GM18507 (cell line): ENCODE results near the gene SIGLEC6.

Source experiments
- DNase-seq: peaks from one replicate; pipeline ENCODE4 v3.0.0; 2011; ENCODE audit warnings: low read depth; ENCODE audit not compliant: insufficient read length; ENCODE audit errors: extremely low spot score
- FAIRE-seq: peaks from 2 replicates; lab custom pipeline; 2011; peaks lifted over from hg19 to GRCh38; lab: Jason Lieb, UNC

The SIGLEC6 gene

DNA sequence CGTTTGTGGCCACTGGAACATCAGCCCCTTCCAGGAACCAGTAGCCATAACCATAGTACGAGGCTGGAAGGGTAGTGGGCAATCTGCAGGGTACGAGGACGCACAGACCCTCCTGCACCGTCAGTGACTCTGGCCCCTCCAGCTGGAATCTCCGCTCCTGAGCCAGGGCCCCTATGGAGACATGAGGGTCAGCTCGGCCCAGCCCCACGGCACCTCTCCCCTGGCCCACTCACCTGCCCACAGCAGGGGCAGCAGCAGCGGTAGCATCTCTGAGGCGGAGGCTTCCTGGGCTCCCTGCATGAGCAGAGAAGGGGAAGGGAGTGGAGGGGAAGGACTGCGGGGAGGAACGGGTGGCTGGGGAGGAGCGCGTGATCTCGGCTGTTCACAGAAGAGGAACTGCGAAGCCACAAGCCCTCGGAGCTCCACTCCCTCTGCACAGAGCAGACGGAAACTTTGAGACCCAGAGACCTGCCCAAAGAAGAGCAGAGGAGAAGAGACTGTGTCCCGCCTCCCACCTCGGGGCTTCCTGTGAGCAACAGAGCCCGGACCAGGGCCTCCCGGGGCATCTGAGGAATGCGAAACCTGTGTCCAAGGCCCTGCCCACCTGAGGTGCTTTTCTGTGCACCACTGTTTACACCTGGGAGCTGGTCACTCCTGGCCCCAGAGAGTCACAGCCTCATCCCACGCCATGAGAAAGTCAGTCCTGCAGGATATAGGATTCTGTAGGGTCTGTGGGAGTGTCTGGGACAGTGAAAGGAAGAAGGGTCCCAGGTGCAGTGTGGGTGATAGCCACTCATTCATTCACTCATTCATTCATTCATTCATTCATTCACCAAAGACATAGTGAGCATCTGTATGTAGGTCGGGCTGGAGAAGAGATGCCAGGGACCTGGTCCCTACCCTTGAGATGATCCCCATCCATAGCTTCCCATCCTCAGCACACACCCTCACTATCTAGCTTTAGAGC lies at the start of gene SIGLEC6:
Gene SIGLEC6 (minus strand): TSS at position 322 of the 967 bp plus-strand sequence. CDS start 22 bp downstream, at position 300.
- FAIRE-seq (peak; percentile 84), DNase-seq (peak; percentile 39)

DNA sequence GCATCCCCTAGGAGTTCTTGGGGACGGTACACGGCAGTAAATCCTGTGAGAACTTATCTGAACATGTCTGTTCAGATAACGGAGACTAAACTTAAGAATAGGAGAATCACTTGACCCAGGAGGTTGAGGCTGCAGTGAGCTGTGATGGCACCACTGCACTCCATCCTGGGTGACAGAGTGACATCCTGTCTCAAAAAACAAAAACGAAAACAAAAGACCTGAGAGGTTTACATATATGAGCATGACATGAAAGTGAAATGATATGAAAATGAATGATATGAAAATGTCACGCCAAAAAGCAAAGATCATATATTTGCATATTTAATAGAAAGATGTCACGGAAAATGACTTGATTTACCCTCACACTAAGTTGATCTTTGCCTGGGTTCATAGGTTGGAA lies 45.4 kb upstream of the SIGLEC6 start:
- DNase-seq (no peak), FAIRE-seq (peak; percentile 56)

DNA sequence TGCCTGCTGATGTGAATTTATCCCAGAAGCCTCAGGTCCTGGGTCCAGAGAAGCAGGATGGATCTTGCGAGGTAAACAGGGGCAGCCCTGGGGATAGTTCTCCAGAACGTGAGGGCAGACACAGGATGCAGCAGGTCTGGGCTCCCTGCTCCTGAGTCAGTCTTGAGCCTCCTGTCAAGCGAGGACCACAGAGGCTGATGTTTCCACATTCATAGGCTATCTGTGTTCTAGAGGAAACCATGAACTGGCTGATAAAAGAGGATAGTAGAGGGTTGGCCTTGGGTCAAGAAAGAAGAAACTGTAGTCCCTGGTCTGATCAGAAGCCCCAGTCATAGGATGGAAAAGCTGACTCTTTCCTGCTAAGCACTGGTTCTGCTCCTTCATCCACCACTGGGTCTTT lies 41.9 kb upstream of the SIGLEC6 start:
- FAIRE-seq (no peak), DNase-seq (no peak)

DNA sequence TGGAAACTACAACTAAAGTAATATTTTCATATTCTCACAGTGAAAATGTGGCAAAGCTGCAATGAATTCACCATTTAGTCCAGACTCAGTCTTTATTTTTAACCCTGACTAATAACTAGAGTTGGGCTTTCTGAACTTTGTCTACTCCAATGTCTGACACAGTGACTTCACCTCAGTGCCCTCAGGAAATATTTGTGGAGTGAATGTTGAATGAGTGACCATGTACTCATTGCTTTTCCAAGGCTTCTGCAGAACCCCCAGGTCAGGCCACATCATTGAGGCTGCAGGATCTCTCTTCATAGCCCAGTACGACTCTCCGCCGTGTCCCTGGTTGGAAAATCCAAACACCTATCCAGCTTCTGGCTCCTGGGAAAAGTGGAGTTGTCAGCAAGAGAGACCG lies 41.4 kb upstream of the SIGLEC6 start:
- DNase-seq (no peak), FAIRE-seq (no peak)

DNA sequence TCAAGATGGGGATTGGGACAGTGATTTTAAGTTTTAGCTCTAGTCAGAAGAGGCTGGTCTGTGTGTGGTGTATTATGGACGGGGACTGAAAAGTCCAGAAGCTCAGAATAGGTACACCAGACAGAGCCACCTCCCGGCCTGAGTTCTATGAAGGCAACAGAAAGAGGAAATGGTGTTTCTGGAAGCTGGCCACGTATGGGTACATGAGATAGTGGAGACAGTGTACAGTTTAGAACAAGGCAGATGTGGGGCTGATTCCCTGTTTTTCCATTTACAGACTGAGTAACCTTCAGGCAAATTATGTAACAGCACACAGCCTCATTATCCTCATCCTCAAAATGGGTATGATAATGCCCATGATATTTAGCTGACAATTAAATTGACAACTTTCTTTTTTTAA lies 40.9 kb upstream of the SIGLEC6 start:
- DNase-seq, result no peak
- peak; percentile 75 for FAIRE-seq

DNA sequence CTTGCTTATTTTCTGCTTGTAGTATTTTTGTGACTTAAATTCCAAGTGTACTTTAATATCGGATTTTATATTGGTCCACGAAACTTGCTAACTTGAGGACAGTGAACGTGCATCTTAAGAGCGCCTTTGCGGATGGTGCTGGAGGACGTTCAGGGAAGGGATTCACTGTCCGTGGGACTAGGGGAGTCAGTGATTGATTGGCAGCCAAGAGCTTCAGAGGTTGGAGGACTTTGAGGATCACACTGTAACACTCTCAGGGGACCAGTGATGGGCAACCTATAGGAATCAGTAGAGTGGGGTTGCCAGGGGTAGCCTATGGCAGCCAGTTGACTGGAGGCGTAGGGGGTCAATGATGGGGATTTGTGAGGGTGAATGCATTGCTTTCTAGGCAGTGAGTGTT lies 40.1 kb upstream of the SIGLEC6 start:
- FAIRE-seq, result no peak
- no peak for DNase-seq

DNA sequence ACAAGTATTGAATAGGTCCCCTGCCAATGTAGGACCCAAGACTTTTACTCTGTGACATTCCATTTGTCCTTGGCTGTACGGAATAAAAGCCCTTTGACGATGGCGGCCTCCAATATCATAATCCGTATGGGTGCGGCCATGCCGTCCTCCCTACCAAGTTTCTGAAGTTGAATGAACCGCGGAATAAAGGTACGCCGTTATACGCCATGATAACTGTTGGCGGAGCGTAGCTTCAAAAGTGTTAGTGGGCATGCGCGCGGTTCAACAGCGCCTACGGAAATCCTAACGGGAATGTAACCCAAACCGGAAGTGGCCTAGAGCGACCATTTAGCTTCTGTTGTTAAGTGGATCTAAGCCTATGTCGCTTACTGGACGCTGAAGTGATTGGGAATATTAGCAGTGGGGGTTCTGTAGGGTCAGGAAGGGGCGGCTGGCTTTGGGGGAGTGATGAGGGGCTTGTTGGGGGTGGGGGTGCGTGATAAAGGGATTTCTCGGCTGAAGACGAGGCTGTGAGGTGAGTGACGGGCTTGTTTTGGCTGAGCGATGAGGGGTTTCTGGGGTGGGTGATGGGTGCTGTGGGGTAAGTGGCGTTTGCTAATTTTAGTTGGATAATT lies 39.6 kb upstream of the SIGLEC6 start, which contains the start of gene ZNF175:
Gene ZNF175 (plus strand): TSS at position 322 of the 614 bp plus-strand sequence. CDS start 2,047 bp downstream, outside the sequence.
- DNase-seq (peak; percentile 66), FAIRE-seq (peak; percentile 100)

DNA sequence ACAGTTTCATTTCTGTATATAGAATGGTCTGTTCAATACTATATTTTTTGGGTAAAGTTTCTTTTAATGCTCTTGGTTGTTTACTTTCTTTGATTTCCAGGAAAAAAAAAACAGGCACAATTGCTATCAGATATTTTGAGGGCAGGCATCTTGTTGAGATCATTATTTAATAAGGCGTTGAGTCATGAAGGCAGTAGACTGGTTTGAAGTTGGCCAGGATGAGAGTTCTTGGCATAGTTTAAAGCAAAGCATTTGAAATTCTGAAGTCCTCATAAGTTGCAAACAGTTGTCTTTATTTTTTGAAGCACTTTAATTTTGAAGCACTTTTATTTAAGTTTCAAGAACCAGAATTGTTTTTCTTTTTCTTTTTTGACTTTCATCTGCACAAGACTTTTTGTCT lies 37.0 kb upstream of the SIGLEC6 start:
- FAIRE-seq (no peak), DNase-seq (no peak)

DNA sequence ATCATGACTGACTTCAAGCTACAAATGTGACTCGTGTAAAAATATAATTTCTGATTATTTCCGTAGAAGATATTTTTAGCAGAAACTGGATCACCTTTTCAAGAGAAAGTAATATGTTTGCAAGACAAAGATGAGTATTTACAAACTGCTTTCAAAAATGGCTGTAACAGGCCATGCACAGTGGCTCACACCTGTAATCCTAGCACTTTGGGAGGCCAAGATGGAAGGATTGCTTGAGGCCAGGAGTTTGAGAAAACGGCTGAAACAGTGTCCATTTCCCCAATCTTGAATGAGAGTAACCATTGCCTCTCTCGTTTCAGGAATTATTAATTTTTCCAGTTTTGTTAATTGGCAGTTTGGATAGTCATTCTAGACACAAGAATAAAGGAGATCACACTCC lies 36.1 kb upstream of the SIGLEC6 start:
- no peak for FAIRE-seq
- no peak for DNase-seq

DNA sequence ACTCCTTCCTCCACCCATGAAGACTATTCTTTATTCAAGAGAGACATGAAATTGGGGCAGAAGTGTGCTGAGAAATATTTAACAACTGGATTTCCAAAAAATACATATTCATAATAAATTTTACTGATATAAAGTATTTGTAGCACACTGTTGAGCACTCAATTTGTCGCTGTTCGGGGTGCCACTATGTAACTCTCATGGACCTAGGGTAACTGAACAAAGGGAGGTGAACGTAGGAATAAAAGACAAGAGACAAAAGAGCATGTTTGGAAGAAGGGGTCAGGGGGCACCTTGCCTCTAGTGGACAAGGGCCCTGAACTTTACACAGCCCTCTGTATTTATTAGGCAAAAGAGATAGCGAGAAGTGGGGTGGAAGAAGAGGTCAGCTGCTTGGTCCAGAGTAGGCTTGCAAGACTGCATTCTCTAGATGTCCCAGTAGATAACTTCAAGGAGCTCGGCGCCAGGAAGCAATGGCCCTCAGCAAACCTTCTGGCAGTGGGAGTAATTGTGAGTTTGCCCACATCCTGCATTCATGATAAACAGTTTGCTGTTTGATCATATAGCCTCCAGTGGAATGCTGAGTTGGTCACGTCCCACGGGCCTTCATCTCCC lies 35.1 kb upstream of the SIGLEC6 start:
- DNase-seq, result no peak
- no peak for FAIRE-seq

DNA sequence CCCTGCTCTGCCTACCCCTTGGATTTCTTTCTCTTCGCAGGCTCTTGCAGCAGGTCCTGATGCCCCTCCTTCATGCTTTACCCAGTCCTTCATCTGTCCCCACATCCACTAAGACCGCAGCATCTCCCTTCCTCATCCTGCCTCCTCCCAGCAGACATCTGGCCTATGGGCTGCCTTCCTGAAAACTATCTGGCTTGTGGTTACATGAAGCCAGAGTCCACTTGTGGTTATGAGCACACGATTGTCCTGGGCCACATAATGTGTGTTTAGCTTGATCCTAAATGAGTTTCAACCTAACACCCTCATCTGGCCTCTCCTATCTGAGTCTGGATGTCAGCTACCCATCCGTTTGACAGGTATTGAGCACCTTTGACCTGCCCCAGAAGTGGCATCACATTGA lies 34.1 kb upstream of the SIGLEC6 start:
- no peak for FAIRE-seq

DNA sequence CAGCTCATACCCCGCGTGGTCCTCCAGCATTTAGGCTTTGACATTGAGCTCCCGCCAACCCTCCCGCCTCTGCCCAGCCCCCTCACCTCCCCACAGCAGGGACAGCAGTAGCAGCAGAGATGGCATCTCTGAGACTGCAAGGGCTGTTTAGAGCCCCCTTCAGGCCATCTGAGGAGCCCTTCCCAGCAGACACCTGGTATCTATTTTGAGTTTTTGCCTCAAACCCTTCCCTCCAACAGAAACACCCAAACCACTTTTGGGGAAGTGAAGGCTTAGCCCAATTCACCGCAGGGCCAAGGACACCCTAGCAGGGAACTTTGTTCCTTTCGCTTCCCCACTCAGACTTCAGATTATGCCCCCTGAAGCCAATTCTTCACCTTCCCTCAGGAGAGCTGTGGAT lies 33.3 kb upstream of the SIGLEC6 start:
- DNase-seq (peak; percentile 7), FAIRE-seq (peak; percentile 45)

More for the DNA sequence above, 34.1 kb upstream of the SIGLEC6 start:
- no peak for DNase-seq

DNA sequence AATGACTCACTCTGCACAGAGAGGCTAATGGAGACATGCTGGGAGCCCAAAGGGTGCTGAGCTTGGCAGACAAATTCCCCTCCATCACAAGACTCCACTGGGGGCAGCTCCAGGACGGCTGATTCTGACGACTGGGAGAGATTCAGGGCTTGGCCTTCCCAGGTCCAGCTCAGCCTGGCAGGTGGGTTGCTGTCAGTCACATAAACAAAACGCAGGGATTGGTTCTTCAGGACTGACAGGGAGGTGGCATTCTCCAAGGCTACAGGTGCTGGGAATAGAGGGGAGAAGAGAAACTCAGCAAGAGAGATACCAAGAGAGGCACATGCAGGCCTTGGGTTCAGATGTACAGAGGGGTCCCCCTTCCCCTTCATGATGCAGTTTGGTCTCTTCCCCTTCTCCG lies 28.9 kb upstream of the SIGLEC6 start:
- FAIRE-seq, result no peak
- no peak for DNase-seq

DNA sequence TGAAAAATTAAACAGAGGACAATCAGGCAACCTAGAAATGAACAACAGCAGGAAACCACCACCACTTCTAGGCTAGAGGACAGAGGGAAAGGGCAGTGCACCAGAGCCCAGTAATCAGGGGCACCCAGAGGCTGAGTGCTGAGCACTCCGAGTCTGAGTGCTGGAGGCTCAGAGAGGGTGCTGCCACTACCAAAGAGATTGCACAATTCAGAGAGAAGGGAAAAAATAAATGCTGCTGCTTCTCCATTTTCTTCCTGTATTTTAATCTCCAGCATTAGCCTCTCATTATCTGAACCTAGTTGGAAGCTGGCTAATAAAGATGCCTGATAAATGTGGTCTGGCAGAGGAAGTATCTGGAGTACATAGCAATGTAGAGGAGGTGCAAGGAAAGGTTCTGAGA lies 27.8 kb upstream of the SIGLEC6 start:
- DNase-seq (no peak), FAIRE-seq (no peak)

DNA sequence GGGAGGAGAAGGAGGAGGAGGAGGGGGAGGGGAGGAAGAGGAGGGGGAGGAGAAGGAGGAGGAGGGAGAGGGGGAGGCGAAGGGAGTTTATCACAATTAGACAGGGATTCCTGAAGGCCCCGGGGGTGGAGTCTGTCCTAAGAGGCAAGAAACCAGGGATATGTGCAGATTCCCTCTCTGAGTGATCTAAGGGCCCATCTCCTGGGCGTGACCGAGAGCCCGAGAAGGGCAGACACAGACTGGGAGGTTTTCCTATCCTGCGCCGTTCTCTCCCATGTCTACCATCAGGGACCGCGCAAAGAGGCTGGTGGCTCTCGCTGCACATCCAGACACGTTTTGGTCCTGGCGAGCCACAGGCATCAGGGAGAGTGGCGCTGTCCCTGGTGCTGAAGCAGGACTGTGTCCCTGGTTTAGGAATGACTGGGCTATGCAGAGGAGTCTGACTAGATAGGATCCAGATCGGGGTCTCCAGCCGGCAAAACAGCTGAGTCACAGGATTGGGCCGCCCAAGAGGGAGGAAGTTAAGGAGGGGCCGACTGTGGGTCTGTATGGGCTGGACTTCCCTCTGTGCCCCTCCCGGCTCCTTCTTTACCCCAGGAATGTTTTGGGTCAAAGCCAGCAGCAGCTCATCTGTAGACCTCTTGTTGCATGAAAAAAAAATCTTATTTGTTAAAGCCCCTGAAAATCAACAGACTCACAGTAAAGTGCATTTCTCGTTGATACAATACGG lies 21.7 kb upstream of the SIGLEC6 start:
- DNase-seq, result no peak
- no peak for FAIRE-seq

DNA sequence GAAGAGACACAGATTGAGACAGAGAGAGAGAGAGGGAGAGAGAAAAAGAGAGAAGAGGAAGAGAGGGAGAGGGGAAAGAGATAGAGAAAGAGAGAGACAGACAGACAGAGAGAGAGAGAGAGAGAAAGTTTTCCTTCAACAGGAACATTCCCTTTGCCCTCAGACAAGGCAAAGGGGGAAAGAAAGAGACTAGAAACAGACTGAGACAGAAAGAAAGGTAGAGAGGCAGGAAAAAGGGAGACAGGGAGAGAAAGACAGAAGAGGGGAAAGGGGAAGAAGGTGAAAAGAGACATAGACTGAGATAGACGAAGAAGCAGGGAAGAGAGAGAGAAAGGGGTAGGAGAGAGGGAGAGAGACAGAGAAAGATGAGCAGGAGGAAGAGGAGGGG lies 21.1 kb upstream of the SIGLEC6 start:
- FAIRE-seq (no peak), DNase-seq (no peak)

DNA sequence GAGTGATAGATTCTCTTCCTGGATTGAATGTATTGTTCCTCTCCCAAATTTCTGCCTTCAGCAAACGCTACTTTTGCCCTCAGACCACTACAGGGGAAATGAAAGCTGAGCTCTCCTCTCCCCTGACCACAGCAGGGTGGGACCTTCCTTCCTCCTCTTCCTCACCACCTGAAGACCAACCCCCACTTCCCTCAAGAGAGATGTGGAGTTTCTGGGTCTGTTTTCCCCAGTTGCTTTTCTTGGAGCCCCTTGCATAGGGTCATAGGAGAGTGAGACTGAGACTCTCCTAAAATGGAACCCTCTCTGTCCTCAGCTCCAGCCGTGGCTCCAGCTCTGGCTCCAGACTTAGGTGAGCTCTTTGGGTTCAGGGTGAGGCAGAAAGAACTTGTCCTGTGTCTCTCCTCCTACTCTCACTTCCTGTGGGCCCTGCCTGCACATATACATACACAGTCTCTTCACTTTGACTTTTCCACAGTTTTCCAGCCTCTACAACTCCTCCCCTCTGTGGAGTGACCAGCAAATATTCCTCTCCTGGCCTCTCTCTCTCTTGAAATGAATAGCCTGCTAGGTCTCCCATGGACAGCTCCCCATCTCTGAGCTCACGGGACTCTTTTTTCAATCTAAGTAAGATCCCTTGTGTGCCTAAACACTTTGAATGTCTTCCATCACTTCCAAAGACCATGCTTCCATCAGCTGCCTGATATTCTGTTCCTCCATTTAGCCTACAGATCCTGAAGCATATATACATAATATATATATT lies 20.4 kb upstream of the SIGLEC6 start:
- FAIRE-seq (no peak), DNase-seq (no peak)

DNA sequence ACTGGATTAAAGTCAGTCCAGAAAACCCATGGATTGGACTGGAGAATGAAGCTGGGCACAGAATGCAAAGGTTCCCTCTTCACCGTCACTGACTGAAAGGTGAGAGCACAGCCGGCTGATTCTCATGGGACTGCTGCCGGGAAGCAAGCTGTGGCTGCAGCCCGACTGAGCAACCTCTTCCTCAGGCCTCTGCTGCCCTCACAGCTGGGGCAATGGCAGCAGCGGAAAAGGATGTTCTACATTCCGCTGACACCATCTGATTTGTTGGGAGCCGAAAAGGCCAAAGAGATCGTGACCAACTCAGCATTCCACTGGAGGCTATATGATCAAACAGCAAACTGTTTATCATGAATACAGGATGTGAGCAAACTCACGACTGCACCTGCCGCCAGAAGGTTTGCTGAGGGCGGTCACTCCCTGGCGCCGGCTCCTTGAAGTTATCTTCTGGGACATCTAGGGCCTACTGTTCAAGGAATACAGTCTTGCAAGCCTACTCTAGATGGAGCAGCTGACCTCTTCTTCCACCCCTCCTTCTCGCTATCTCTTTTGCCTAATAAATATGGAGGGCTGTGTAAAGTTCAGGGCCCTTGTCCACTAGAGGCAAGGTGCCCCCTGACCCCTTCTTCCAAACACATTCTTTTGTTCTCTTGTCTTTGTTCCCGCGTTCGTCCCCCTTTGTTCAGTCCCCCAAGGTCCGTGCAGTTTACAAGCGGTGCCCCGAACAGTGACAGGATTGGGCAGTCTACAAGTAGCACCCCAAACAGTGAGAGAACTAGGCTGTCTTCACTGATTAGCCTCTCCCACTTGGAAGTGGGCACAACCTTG lies 19.6 kb upstream of the SIGLEC6 start:
- FAIRE-seq, result no peak

More for the DNA sequence above, 19.6 kb upstream of the SIGLEC6 start:
- DNase-seq, result no peak
